ENCODE measurements around the gene ATAD3A.

Gene ATAD3A

GRCh38 chr1:1550591-1551432 is 38.9 kb downstream of the ATAD3A start:
- TF ChIP-seq CTCF (IDR thresholded peaks at IDR 0.05; ENCODE audit: insufficient read depth, low read length, poor library complexity, severe bottlenecking) (no peak), EZH2phosphoT487 (conservative IDR thresholded peaks at IDR 0.05; ENCODE audit: low read length) (no peak)
- H3K9ac ChIP-seq (ENCODE audit: low read length), result no peak overlapping the region

GRCh38 chr1:1551524-1552262 is 39.7 kb downstream of the ATAD3A start:
- H2AFZ ChIP-seq (ENCODE audit: low read depth, low read length, severe bottlenecking), result no peak overlapping the region
- no peaks in the 10 kb centered on the region for H4K20me1 ChIP-seq (ENCODE audit: low read depth, low read length)
- H3F3A ChIP-seq (ENCODE audit: insufficient read depth), result no peaks in the 10 kb centered on the region
- no peak for TF ChIP-seq EZH2phosphoT487 (conservative IDR thresholded peaks at IDR 0.05; ENCODE audit: low read length)
- no peak for TF ChIP-seq CTCF (IDR thresholded peaks at IDR 0.05; ENCODE audit: insufficient read depth, low read length, poor library complexity, severe bottlenecking)
- H3K27me3 ChIP-seq (ENCODE audit: low read length), result no peaks in the 10 kb centered on the region
- no peaks in the 10 kb centered on the region for H3K9me3 ChIP-seq (ENCODE audit: insufficient read depth, low read length)
- no peaks in the 10 kb centered on the region for H3K9me2 ChIP-seq (replicated peaks; ENCODE audit: insufficient read depth, low read length)
- H3K9ac ChIP-seq (ENCODE audit: low read length), result no peak overlapping the region
- H3K36me3 ChIP-seq (ENCODE audit: low read length), result no peaks in the 10 kb centered on the region
- no peaks in the 10 kb centered on the region; the same call in 1 of the 2 replicates for H3K79me2 ChIP-seq (ENCODE audit: insufficient read depth, low read length)
- H3K27ac ChIP-seq (ENCODE audit: low read depth, low read length), result no peak overlapping the region
- H3K4me2 ChIP-seq (ENCODE audit: low read depth, low read length, poor library complexity, severe bottlenecking), result no peak overlapping the region
- no peak overlapping the region for H3K4me3 ChIP-seq (ENCODE audit: insufficient read depth, low read length, poor library complexity, severe bottlenecking)

More at GRCh38 chr1:1550591-1551432, 38.9 kb downstream of the ATAD3A start:
- no peaks in the 10 kb centered on the region for H3K9me3 ChIP-seq (ENCODE audit: insufficient read depth, low read length)
- H3K27me3 ChIP-seq (ENCODE audit: low read length), result no peaks in the 10 kb centered on the region
- no peaks in the 10 kb centered on the region; the same call in 1 of the 2 replicates for H3K79me2 ChIP-seq (ENCODE audit: insufficient read depth, low read length)
- H3K9me2 ChIP-seq (replicated peaks; ENCODE audit: insufficient read depth, low read length), result no peaks in the 10 kb centered on the region
- H3K4me3 ChIP-seq (ENCODE audit: insufficient read depth, low read length, poor library complexity, severe bottlenecking), result no peak overlapping the region
- H3K4me2 ChIP-seq (ENCODE audit: low read depth, low read length, poor library complexity, severe bottlenecking), result no peak overlapping the region
- no peaks in the 10 kb centered on the region for H3K36me3 ChIP-seq (ENCODE audit: low read length)
- no peaks in the 10 kb centered on the region for H3F3A ChIP-seq (ENCODE audit: insufficient read depth)
- H3K27ac ChIP-seq (ENCODE audit: low read depth, low read length), result no peak overlapping the region
- no peak overlapping the region for H2AFZ ChIP-seq (ENCODE audit: low read depth, low read length, severe bottlenecking)
- no peaks in the 10 kb centered on the region for H4K20me1 ChIP-seq (ENCODE audit: low read depth, low read length)

- Histone ChIP-seq H4K20me1 (ENCODE audit: low read depth, low read length) (no peaks in the 10 kb centered on the region), H3K9me3 (ENCODE audit: insufficient read depth, low read length) (no peaks in the 10 kb centered on the region), H3K27ac (ENCODE audit: low read depth, low read length) (no peak overlapping the region), H3K27me3 (ENCODE audit: low read length) (no peaks in the 10 kb centered on the region), H3K79me2 (ENCODE audit: insufficient read depth, low read length) (no peaks in the 10 kb centered on the region; the same call in 1 of the 2 replicates), H3K9ac (ENCODE audit: low read length) (no peak overlapping the region), H3K9me2 (replicated peaks; ENCODE audit: insufficient read depth, low read length) (no peaks in the 10 kb centered on the region), H3F3A (ENCODE audit: insufficient read depth) (no peaks in the 10 kb centered on the region), H2AFZ (ENCODE audit: low read depth, low read length, severe bottlenecking) (no peak overlapping the region), H3K36me3 (ENCODE audit: low read length) (no peaks in the 10 kb centered on the region), H3K4me3 (ENCODE audit: insufficient read depth, low read length, poor library complexity, severe bottlenecking) (no peak overlapping the region), H3K4me2 (ENCODE audit: low read depth, low read length, poor library complexity, severe bottlenecking) (no peak overlapping the region)
- TF ChIP-seq CTCF (IDR thresholded peaks at IDR 0.05; ENCODE audit: insufficient read depth, low read length, poor library complexity, severe bottlenecking) (no peak), EZH2phosphoT487 (conservative IDR thresholded peaks at IDR 0.05; ENCODE audit: low read length) (no peak)
These were observed 40.3 kb downstream of the ATAD3A start for GRCh38 chr1:1552263-1552639.

All from SU-DHL-6 (cell line).